Measurements from ENCODE around the gene PTPMT1. TPM values are rescaled to one million over a fixed set of nuclear protein-coding genes. Genes with fewer than 3 reads are reported as not detected.
"Not testable (repeated sequence)": the region's sequence is repeated elsewhere in the genome, so short reads cannot be mapped to it uniquely, and the experiment has no call there.

PTPMT1 gene
- total RNA-seq, 1 donor from 2014 or later = 60.4 TPM

GRCh38 chr11:47553406-47553743 lies 12.0 kb upstream of the PTPMT1 start:
- Histone ChIP-seq H3F3A (ENCODE audit: low read depth) (peaks cover 42% of the 10 kb centered on the region), H3K4me2 (peak overlapping the region; percentile 73), H3K27ac (no peak overlapping the region), H2AFZ (replicated peaks) (peak overlapping the region; percentile 92), H3K4me3 (peak overlapping the region; percentile 89), H3K36me3 (no peaks in the 10 kb centered on the region), H4K20me1 (ENCODE audit: low read depth) (peaks cover 41% of the 10 kb centered on the region), H3K4me1 (peaks cover 12% of the 10 kb centered on the region), H3K9me3 (ENCODE audit: low read depth) (no peaks in the 10 kb centered on the region), H3K27me3 (no peaks in the 10 kb centered on the region), H3K9ac (no peak overlapping the region), H3K79me2 (ENCODE audit: low read depth) (peaks cover 46% of the 10 kb centered on the region)
- Mint-ChIP-seq H3K4me1 (peaks cover 31% of the 10 kb centered on the region), H3K4me3 (peak overlapping the region; percentile 88), H3K27me3 (ENCODE audit: insufficient read depth, low read depth) (no peaks in the 10 kb centered on the region), H3K36me3 (peaks cover 11% of the 10 kb centered on the region), H3K9me3 (no peaks in the 10 kb centered on the region), H3K27ac (peak overlapping the region; percentile 64)
- TF ChIP-seq EZH2phosphoT487 (IDR thresholded peaks at IDR 0.05) = no peak
- TF ChIP-seq, protein P1, sequence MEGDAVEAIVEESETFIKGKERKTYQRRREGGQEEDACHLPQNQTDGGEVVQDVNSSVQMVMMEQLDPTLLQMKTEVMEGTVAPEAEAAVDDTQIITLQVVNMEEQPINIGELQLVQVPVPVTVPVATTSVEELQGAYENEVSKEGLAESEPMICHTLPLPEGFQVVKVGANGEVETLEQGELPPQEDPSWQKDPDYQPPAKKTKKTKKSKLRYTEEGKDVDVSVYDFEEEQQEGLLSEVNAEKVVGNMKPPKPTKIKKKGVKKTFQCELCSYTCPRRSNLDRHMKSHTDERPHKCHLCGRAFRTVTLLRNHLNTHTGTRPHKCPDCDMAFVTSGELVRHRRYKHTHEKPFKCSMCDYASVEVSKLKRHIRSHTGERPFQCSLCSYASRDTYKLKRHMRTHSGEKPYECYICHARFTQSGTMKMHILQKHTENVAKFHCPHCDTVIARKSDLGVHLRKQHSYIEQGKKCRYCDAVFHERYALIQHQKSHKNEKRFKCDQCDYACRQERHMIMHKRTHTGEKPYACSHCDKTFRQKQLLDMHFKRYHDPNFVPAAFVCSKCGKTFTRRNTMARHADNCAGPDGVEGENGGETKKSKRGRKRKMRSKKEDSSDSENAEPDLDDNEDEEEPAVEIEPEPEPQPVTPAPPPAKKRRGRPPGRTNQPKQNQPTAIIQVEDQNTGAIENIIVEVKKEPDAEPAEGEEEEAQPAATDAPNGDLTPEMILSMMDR (IDR thresholded peaks at IDR 0.05) = no peak
- no peak for TF ChIP-seq EZH2 (IDR thresholded peaks at IDR 0.05)
- DNase-seq (ENCODE audit: low spot score) = no peak

- not testable (repeated sequence) for H3K4me2 ChIP-seq; H3K4me3 Mint-ChIP-seq; H3K36me3 Mint-ChIP-seq; H3K9me3 Mint-ChIP-seq; H3K4me1 ChIP-seq; H2AFZ ChIP-seq (replicated peaks); H3K36me3 ChIP-seq; DNase-seq (ENCODE audit: low spot score); H3K27me3 ChIP-seq; H3K4me3 ChIP-seq; H4K20me1 ChIP-seq (ENCODE audit: low read depth); H3K27me3 Mint-ChIP-seq (ENCODE audit: insufficient read depth, low read depth); H3K9ac ChIP-seq; H3K27ac Mint-ChIP-seq; H3K9me3 ChIP-seq (ENCODE audit: low read depth); H3K27ac ChIP-seq
- Histone ChIP-seq H3K79me2 (ENCODE audit: low read depth) (peaks cover 10% of the 10 kb centered on the region), H3F3A (ENCODE audit: low read depth) (peaks cover 32% of the 10 kb centered on the region)
- H3K4me1 Mint-ChIP-seq = peaks cover 12% of the 10 kb centered on the region
Measured at GRCh38 chr11:47557004-47557403, 8.4 kb upstream of the PTPMT1 start.

DNA sequence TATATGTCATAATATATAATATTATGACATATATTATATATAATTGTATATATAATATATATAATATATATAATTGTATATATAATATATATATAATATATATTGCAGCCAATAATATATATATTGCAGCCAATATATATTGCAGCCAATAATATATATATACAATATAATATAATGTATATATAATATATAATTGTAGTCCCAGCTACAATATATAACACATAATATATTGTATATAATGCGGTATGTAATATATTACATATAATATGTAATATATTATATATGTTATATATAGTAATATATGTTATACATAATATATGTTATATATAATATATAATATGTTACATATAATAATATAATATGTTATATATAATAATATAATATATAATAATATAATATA lies 6.7 kb upstream of the PTPMT1 start:
- TF ChIP-seq, protein P1 (IDR thresholded peaks at IDR 0.05) = no peak
- TF ChIP-seq EZH2phosphoT487 (IDR thresholded peaks at IDR 0.05) (no peak), EZH2 (IDR thresholded peaks at IDR 0.05) (no peak)
- no peak for DNase-seq (ENCODE audit: low spot score)
- H3K27ac Mint-ChIP-seq = no peak overlapping the region
- Histone ChIP-seq H3K9me3 (ENCODE audit: low read depth) (no peaks in the 10 kb centered on the region), H4K20me1 (ENCODE audit: low read depth) (no peaks in the 10 kb centered on the region), H3K9ac (no peak overlapping the region), H3F3A (ENCODE audit: low read depth) (peaks cover 27% of the 10 kb centered on the region), H3K27me3 (no peaks in the 10 kb centered on the region), H2AFZ (replicated peaks) (no peak overlapping the region), H3K36me3 (no peaks in the 10 kb centered on the region), H3K4me2 (no peak overlapping the region), H3K4me1 (no peaks in the 10 kb centered on the region), H3K4me3 (no peak overlapping the region), H3K27ac (no peak overlapping the region), H3K79me2 (ENCODE audit: low read depth) (no peaks in the 10 kb centered on the region)
- peaks cover 5% of the 10 kb centered on the region for H3K4me1 Mint-ChIP-seq
- H3K4me3 Mint-ChIP-seq = no peak overlapping the region
- peaks cover 2% of the 10 kb centered on the region for H3K27me3 Mint-ChIP-seq (ENCODE audit: insufficient read depth, low read depth)
- no peaks in the 10 kb centered on the region for H3K9me3 Mint-ChIP-seq
- H3K36me3 Mint-ChIP-seq = no peaks in the 10 kb centered on the region

DNA sequence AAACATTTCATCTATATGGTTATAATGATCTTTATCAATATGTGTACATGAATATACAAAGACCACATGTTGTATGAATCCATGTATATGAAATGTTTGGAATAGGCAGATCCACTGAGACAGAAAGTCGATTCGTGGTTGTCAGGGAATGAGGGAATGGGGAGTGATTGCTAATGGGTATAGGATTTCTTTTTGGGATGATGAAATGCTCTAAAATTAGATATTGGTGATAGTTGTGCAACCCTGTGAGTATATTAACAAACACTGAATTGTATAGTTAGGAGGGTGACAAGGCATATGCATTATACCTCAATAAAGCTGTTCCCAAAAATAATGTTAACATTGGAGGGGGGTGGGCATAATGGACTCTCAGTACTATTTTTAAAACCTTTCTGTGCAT lies 5.0 kb upstream of the PTPMT1 start:
- Mint-ChIP-seq H3K9me3 (no peaks in the 10 kb centered on the region), H3K4me1 (no peaks in the 10 kb centered on the region), H3K4me3 (no peak overlapping the region), H3K27me3 (ENCODE audit: insufficient read depth, low read depth) (peaks cover 5% of the 10 kb centered on the region), H3K36me3 (no peaks in the 10 kb centered on the region), H3K27ac (no peak overlapping the region)
- Histone ChIP-seq H3K4me2 (no peak overlapping the region), H3K9ac (no peak overlapping the region), H3K36me3 (no peaks in the 10 kb centered on the region), H3K27ac (no peak overlapping the region), H3K4me1 (no peaks in the 10 kb centered on the region), H3K27me3 (no peaks in the 10 kb centered on the region), H2AFZ (replicated peaks) (no peak overlapping the region), H3K79me2 (ENCODE audit: low read depth) (no peaks in the 10 kb centered on the region), H3K9me3 (ENCODE audit: low read depth) (no peaks in the 10 kb centered on the region), H3F3A (ENCODE audit: low read depth) (peaks cover 17% of the 10 kb centered on the region), H3K4me3 (no peak overlapping the region), H4K20me1 (ENCODE audit: low read depth) (no peaks in the 10 kb centered on the region)
- DNase-seq (ENCODE audit: low spot score) = no peak
- no peak for TF ChIP-seq EZH2 (IDR thresholded peaks at IDR 0.05)
- TF ChIP-seq, protein P1 (IDR thresholded peaks at IDR 0.05) = no peak
- no peak for TF ChIP-seq EZH2phosphoT487 (IDR thresholded peaks at IDR 0.05)

- not testable (repeated sequence) for H3K36me3 ChIP-seq; H3K4me3 ChIP-seq; H3K9me3 ChIP-seq (ENCODE audit: low read depth); H3K27ac Mint-ChIP-seq; H3K4me2 ChIP-seq; H3K4me1 ChIP-seq; H3K4me1 Mint-ChIP-seq; H3K9ac ChIP-seq; H3K9me3 Mint-ChIP-seq; H2AFZ ChIP-seq (replicated peaks); DNase-seq (ENCODE audit: low spot score); H3K27me3 ChIP-seq; H3K4me3 Mint-ChIP-seq; H3K27ac ChIP-seq; H3K36me3 Mint-ChIP-seq; H4K20me1 ChIP-seq (ENCODE audit: low read depth)
- Histone ChIP-seq H3K79me2 (ENCODE audit: low read depth) (peaks cover 18% of the 10 kb centered on the region), H3F3A (ENCODE audit: low read depth) (peaks cover 17% of the 10 kb centered on the region)
- peaks cover 10% of the 10 kb centered on the region for H3K27me3 Mint-ChIP-seq (ENCODE audit: insufficient read depth, low read depth)
Measured at GRCh38 chr11:47562393-47562792, 3.0 kb upstream of the PTPMT1 start.

DNA sequence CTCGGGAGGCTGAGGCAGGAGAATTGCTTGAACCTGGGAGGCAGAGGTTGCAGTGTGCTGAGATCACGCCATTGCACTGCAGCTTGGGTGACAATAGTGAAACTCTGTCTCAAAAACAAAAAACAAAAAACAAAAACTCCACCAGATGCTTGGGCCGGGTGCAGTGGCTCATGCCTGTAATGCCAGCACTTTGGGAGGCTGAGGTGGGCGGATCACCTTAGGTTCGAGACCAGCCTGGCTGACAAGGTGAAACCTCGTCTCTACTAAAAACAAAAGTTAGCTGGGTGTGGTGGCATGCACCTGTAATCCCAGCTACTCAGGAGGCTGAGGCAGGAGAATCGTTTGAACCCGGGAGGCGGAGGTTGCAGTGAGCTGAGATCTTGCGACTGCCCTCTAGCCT lies 1.0 kb upstream of the PTPMT1 start:
- not testable (repeated sequence) for H3K9me3 Mint-ChIP-seq; H3K9ac ChIP-seq; H3K27me3 ChIP-seq; H3K9me3 ChIP-seq (ENCODE audit: low read depth); H3K27ac Mint-ChIP-seq; H3K4me1 ChIP-seq; H3K4me1 Mint-ChIP-seq; H3K4me3 Mint-ChIP-seq; DNase-seq (ENCODE audit: low spot score); H2AFZ ChIP-seq (replicated peaks); H3K4me2 ChIP-seq; H4K20me1 ChIP-seq (ENCODE audit: low read depth); H3K36me3 ChIP-seq; H3F3A ChIP-seq (ENCODE audit: low read depth); H3K4me3 ChIP-seq; H3K27ac ChIP-seq; H3K36me3 Mint-ChIP-seq
- H3K79me2 ChIP-seq (ENCODE audit: low read depth) = peaks cover 30% of the 10 kb centered on the region
- H3K27me3 Mint-ChIP-seq (ENCODE audit: insufficient read depth, low read depth) = peaks cover 14% of the 10 kb centered on the region

Data from neural progenitor cell (in vitro differentiated cells).